ENCODE measurements around the gene USP26.

DNA sequence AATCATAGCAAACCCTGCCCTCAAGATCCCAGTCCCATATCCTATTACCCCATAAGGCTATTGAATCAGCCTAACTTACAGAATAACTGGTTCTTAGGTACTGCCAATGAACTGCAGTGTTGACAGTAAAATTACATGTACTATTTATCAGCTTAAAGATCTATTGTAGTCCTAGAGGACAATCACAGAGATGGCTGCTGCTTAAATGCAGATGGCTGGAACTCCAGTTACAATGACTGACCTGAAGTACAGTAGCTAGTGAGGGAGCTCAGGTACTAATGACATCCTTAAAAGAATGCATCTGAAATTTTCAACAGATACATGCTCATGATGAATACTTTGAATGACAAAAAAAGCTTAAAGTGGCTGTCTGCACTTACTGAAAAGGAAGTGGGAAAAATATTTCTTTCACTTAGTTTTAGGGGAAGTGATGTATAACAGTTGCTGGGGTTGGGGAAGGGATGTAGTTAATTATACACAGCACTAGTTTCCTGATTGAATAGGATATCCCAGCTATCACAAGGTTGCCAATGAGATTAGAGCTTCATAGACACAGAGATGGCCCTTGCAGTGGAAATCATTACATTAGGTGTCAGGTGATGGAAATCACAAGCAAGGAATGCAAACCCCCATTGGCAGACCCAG lies 42.0 kb downstream of the USP26 start:
- TF ChIP-seq, protein P1, sequence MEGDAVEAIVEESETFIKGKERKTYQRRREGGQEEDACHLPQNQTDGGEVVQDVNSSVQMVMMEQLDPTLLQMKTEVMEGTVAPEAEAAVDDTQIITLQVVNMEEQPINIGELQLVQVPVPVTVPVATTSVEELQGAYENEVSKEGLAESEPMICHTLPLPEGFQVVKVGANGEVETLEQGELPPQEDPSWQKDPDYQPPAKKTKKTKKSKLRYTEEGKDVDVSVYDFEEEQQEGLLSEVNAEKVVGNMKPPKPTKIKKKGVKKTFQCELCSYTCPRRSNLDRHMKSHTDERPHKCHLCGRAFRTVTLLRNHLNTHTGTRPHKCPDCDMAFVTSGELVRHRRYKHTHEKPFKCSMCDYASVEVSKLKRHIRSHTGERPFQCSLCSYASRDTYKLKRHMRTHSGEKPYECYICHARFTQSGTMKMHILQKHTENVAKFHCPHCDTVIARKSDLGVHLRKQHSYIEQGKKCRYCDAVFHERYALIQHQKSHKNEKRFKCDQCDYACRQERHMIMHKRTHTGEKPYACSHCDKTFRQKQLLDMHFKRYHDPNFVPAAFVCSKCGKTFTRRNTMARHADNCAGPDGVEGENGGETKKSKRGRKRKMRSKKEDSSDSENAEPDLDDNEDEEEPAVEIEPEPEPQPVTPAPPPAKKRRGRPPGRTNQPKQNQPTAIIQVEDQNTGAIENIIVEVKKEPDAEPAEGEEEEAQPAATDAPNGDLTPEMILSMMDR (conservative IDR thresholded peaks at IDR 0.05; ENCODE audit: low read length), result no peak
- no peak for TF ChIP-seq EZH2phosphoT487 (IDR thresholded peaks at IDR 0.05; ENCODE audit: borderline replicate concordance, low read depth, low read length)

All from OCI-LY7 (cell line).